HG03558 (cell line): Measurements from ENCODE around the gene SIK3.

ENCODE experiments used
- ATAC-seq: cut with Tn5 transposase; IDR thresholded peaks from one replicate; pipeline ENCODE4 v1.9.1; 2021; ENCODE audit warnings: moderate number of reproducible peaks; ENCODE audit not compliant: unreplicated experiment; ENCODE audit errors: extremely low read depth

Gene SIK3

DNA sequence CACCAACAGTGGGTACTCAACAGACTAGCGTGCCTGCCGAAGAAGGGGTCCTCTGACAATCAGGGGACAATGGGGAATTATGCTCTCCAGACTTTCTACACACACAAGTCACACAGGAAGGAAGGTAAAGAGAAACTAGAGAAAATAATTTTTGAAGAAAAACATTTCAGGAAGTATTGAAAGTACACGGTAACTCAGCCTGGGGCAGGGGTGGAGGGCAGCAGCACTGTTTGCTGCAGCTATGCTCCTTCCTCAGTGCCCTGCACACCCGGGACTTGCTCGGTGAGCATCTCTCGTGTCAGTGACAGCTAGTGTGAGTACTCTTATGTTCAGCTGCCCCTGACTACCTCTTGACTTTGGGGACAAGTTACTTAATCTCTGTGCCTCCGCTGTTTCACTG, 242.8 kb downstream of the SIK3 start:
- ATAC-seq, result no peak

DNA sequence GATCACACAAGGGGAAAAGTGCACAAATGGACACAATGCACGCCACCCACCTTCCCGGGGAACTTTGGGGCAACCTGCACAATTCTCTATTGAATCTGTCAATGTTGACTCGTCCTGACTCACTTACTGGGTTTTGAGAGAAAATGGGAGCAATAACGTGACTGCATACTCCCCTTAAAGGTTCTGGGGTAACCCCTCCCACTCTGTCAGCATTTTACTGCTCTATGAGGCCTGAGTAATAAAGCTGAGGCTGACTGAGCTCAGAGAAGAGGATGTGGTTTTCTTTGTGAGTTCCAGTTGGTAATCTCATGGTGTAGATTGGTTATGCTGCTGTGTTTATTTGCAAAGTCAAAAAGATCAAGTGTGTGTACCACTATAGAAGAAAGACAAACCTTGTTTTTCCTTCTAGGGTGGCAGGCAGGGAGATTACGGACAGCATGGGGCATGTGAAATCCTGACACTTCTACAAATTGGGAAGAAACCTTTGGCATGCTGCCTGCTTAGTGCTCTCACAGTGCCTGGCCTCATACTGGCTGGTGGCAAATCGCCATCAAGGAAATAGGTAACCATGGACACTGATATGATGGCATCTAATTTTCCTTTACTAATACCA, 244.7 kb downstream of the SIK3 start:
- ATAC-seq, result peak; percentile 79

DNA sequence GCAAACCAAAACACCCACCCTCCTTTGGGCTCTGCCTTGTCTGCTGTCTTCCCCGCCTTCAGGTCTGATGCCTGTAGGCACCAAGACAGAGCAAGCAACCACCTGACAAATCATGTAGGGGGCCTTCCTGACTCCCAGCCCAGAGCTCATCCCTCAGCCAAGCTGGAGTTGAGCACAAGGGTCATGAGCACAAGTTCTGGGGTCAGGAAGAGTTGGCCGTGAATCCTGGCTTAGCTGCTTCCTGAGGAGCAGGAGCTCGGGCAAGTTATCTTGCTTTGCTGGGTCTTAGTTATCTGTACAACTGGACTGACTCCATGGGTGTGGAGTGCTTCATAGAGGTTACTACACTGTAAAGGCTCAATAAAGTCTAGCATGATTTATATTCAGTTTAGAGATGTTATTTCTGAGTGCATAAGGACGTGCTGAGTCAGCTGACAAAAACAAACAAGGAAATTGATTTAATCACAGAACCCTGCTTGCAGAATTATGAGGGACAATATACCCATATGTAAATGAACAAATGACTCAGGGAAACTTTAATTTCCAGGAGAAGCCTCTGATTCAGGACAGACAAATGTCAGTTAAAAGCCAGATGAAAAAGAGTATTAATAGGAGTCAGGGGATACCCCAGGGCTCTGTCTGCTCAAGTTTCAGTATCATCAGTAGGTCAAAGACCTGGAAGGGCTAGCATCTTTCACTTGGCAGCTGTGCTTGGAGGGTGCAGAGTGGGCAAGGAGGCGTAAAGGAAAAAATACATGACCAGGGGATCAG, 245.8 kb downstream of the SIK3 start:
- no peak for ATAC-seq

DNA sequence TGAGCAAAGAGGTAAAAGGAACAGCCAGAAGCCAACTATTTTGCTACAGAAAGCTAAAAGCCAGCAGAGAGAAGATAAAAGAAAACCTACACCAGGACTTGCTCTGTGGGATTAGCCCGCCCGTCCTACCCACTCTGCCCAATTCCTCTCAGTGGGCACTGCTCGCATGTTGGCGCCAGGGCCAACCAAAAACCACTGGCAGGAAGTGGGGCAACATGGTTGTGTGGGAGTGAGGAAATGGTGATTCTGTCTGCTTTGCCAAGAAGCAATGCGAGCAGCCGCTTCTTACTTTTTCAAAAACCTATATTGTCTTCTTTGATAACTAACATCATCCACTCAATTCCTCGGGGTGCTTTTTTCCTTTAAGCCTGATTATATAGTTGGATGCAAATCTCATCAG, 246.6 kb downstream of the SIK3 start:
- no peak for ATAC-seq

DNA sequence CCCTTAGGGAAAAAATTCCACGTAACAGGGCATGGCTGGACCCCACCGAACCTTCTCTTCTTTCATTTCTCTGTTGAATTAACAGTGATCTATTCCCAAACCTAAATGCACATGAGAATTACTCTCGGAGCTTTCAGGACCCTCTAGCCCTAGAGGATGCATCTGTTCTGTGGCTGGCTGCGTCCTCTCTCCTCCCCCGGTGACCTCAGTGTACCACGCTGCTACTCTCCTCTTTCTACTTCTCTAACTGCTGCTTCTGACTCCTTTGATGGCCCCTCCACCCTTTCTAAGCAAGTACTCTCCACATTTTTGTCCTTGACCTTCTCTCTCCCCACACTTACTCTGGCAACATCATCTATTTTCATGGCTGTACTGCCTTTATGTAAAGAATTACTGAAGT, 248.7 kb downstream of the SIK3 start:
- ATAC-seq, result no peak

DNA sequence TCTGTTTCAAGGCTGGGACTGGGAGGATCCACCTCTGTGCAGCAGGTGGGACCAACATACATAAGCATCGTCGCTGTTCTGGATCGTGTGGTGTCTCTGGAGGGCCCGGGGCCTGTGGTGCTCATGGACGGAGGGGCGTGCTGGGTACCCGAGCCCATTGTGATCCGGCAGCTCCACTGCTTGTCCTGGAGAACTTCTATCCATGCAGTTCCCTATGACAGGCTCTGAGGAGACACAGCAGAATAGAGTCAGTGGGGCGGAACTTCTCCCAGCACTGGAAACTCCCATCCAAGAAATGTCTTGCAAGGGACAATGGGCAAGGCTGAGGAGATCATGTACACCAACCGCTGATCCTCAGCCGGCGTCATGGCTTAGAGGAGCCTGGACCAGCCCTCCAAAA, 249.2 kb downstream of the SIK3 start:
- no peak for ATAC-seq

DNA sequence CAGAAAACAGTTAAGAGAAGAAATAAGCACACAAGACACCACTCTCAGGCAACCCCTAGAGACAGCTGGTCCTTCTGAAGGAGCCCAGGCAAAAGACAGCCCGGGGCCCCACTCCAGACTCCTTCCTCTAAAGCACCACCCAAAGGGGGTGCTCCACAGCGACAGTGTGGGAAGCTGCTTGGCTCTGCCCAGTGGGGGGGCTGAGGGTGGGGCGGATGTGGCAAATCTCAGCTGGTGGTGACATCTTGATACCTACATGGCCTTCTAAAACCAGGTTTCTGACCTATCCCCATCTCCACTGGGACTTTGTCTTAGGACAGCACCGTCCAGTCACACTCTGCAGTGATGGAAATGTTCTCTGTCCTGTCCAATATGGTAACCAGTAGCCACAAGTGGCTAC, 250.6 kb downstream of the SIK3 start:
- ATAC-seq, result no peak

DNA sequence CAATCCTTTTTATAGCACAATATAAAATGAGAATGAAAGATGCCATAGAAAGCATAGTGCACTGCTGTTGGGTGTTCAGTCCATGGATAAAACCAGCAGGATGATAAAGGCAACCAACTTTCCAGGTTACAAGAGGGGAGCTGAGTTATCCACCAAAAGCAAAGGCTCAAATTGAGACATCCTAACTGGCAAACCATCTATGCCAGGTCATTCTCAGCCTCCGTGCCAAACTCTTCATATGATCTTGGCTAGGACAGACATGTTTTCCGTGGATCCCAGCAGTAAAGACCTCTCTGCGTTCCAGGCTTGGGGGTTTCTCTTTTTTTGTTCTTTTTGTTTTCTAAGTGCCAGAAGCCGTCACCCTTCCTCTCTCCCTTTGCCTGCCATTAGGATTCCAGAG, 253.5 kb downstream of the SIK3 start:
- ATAC-seq, result no peak

DNA sequence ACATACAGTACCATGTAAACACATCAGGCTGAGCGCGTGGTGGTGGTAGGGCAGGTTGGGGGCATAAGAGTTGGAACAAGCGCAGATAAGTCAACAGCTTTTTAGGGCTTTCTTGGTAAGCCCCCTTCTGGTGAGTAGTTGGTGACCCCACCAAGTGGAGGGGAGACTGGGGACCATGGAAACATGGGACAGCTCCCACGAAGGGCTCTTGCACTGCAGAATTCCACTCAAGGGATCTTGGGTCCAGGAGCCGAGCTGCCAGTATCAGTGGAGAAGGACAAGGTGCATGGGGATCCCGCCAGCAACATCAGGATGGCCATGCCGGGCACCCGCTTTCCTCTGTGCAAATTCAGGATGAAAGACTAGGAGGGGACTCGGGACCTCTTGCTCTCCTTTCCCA, 254.6 kb downstream of the SIK3 start:
- no peak for ATAC-seq

DNA sequence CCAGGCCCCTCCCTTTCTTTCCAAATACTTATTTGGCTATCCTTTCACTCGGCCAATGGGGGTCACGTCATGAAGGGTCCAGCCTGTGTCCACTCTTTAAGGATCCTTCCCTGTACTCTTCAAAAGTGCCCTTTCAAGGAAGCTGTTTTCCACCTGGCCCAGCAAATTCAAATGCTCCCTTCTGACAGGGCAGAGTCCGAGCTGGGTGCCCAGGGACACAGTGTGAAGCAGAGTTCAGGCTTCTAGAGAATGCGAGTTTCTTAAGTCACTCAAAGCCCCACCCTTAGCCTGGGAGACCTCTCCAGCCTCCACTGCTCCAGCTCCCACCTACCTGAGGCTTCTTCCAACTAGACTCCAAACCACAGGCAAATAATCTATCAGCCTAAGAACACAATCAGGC, 255.3 kb downstream of the SIK3 start:
- ATAC-seq, result no peak

DNA sequence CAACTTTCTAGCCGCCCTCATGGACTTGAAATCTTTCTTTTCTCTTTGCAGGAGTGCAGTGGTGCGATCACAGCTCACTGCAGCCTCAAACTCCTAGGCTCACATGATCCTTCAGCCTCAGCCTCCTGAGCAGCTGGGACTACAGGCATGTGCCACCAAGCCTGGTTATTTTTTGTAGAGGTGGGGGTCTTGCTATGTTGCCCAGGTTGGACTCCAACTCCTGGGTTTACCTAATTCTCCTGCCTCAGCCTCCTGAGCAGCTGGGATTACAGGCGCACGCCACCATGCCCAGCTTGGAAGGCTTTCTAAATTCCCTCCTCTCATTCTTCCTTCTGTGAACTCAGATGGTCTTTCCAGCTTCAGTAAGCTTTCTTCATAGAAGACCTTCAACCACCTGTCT, 256.1 kb downstream of the SIK3 start:
- ATAC-seq, result no peak

DNA sequence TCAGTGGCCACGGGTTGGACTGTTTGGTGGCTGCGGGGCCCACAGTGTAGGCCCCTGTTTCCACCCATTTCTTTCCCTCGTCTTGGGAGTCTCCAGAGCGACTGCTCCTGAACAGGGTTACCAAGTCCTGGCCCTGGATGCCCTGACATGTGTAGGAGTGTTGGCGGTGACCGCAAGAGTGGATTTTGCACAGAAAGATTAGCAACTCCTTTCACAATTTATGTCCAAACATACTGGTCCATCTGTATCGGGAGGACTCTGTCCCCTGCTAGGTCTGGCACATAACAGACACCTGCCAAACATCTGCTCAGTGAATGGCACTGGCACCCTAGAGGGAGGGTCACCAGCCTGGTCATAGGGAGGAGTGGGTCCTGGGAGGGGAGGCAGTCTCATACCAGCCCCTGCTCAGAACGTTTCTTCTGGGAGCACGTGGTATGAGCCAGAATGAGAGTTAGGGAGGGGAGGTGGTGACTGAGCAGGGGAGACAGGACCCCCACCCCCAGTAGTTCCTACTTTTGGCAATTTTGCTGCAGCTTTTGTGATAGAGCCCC, 257.4 kb downstream of the SIK3 start:
- no peak for ATAC-seq

DNA sequence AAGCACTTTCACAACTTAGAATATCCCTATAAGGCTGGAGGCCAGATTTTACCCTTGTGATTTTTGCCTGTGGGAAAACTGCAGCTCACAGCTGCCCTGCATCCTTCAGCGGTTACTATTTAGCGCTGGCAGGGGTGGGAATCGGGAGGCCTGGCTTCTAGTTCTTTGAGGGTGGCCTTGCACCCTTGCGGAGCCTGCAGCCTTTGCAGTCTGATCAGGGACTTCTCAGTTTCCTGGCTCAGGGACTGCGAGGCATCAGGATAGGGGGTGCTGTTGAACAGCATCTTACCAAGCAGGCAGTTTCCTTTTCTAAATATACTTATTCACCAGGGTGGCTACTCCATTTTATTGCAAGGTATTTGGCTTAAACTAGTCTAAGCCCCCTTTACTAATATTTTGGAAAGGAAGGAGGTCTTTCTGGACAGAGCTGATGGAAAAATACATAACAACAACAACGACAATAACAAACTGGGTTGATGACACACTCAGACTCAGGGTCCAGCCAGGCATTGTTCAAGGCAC, 257.9 kb downstream of the SIK3 start:
- no peak for ATAC-seq

DNA sequence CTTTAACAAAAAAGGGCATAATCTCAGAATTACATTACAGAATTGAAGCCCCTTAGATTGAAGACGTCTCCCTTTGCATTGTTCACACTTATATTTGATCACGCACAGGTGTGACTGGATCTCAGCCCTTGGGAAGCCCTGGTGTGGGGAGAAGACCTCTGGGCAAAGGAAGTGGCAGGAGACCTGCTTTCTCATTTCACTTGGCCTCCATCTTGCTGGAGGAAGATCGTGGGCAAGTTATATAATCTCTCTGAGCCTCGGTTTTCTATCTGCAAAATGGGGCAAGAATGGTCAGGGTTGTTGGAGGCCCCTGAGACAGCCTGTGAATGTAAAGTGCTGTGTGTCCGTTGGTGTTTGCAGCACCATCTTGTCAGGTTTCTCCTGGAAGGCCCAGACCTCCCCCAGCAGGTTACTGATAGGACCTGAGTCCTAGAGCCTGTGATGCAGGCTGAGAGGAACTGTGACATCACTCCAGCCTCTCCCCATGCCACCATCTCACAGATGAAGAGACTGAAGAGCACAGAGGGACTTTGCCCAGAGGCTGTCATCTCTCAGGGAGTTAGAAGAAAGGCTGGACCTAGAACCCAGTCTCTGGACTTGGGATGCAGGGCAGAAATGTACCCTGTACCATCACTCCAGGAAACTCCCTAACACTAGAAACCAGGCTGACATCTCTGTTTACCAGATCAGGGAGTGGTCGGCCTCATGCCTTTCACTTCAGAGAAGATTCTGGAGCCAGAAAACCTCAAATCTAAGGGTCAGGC, 259.7 kb downstream of the SIK3 start:
- ATAC-seq, result no peak

DNA sequence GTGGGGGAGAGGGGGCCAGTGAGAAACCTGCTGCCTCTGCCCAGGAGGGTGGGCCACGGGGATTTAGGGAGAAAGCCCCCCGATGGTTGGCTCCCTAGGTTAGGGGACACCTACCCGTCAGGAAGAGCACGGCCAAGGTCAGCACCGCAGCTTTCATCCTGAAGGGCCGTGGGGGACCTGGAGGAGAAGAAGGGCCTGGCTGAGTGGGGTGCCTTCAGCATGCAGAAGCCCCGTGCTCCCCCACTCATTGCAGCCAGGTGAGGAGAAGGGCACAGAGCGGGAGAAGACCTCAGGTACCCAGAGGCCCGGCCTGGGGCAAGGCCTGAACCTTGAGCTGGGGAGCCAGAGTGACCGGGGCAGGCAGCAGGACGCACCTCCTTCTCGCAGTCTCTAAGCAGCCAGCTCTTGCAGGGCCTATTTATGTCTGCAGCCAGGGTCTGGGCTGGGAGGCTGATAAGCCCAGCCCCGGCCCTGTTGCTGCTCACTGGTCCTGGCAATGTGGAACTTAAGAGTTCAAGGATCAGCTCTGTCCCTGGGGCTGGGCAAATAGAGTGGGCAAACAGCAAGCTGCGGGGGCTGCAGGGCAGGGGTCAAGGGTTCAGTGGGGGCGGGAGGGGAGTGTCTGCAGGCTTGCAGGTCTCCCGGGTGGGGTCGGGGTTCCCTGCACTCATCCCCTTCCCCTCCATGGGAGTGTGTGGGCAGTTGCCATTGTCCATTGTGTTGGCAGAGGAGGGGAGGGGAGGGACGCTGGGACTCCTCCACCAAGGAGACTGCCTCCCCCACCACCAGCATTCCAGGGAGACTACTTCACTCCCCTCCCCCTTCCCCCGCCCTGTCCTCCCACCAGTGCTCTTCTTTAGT, 260.8 kb downstream of the SIK3 start, which contains the start of gene APOA1:
APOA1 (minus strand) TSS at position 392 of the 861 bp plus-strand sequence; CDS start at position 157, 235 bp downstream.
- no peak for ATAC-seq

DNA sequence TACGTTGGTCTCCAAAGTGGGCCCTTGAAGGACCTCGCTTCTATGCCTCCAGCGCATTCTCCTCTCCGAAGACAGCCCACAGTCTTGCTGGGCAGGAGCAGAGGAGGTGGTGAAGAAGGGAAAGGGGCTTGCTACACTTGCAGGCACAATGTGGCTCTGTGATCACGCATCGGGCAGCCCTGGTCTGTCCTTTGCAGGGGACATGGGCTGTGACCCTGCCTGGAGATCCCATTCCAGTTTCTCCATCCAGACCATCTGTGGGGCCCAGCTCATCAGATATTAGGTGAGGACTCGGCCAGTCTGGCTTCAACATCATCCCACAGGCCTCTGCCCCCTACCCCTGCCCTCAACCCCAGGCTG, 261.6 kb downstream of the SIK3 start:
- no peak for ATAC-seq

DNA sequence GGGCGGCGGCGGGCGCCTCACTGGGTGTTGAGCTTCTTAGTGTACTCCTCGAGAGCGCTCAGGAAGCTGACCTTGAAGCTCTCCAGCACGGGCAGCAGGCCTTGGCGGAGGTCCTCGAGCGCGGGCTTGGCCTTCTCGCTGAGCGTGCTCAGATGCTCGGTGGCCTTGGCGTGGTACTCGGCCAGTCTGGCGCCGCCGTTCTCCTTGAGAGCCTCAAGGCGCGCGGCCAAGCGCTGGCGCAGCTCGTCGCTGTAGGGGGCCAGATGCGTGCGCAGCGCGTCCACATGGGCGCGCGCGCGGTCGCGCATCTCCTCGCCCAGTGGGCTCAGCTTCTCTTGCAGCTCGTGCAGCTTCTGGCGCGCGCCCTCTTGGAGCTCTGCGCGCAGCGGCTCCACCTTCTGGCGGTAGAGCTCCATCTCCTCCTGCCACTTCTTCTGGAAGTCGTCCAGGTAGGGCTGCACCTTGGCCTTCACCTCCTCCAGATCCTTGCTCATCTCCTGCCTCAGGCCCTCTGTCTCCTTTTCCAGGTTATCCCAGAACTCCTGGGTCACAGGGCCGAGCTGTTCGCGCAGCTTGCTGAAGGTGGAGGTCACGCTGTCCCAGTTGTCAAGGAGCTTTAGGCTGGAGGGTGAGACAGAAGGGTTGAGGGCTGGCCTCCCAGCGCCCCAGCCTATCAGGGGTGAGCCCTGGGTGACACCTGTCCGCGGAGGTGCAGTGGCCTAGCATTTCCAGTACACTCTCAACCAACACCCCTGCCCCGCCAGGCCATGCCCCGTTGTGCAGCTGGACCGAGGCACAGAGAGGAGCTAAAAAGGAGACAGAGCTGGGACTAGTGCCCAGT, 262.2 kb downstream of the SIK3 start:
- no peak for ATAC-seq

DNA sequence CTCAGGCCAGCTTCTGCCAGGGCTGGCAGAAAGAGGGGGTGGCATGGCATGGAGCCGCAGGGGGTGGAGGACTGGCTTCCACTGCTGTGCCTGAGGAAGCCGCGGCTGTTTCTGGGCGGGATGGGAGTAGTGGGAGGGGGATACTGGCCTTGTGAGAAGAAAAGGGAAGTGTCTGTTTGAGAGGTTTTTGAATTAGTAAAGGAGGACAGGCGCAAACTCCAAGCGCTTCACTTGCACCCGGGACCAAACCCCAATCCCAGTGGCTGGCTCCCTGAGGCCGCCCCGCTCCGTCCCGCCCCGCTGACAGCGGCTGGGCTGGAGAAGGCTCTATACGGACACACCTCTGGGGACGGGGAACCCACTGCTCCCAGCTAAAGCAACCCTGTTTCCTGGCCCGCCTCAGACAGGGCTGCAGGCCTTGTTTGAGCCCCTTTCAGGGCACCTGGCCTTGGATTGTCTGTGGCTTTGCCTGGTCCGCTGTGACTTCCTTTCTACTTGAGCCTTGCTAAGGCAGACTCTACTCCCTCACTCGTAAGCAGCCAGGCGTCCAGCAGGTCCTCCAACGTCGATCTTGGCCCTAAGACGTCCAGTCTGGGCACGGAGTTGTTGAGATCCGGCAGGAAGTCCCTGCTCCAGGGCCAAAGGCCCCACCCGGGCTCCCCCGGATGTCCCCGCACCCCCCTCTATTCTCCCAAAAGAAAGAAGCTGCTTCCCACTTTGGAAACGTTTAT, 263.0 kb downstream of the SIK3 start:
- no peak for ATAC-seq
